Measurements from ENCODE around the gene CPNE5. TPM values are rescaled to one million over a fixed set of nuclear protein-coding genes. Genes with fewer than 3 reads are reported as not detected.

The CPNE5 gene
- total RNA-seq, 4 donors from 2014 or later, result 9.5 to 33.8 (median 12.2) TPM

- Histone ChIP-seq H3K4me1 (no peaks in the 10 kb centered on the region), H3K9me3 (no peaks in the 10 kb centered on the region), H3K27me3 (no peaks in the 10 kb centered on the region), H3K4me3 (no peak overlapping the region), H3K36me3 (no peaks in the 10 kb centered on the region), H3K27ac (no peak overlapping the region)
- DNase-seq, result no peak
- intact Hi-C loops (cut with DNase I; ENCODE audit: low total_unique reads), result no loop called here
- TF ChIP-seq POLR2A (IDR thresholded peaks at IDR 0.05), result no peak
- TF ChIP-seq, protein P1, sequence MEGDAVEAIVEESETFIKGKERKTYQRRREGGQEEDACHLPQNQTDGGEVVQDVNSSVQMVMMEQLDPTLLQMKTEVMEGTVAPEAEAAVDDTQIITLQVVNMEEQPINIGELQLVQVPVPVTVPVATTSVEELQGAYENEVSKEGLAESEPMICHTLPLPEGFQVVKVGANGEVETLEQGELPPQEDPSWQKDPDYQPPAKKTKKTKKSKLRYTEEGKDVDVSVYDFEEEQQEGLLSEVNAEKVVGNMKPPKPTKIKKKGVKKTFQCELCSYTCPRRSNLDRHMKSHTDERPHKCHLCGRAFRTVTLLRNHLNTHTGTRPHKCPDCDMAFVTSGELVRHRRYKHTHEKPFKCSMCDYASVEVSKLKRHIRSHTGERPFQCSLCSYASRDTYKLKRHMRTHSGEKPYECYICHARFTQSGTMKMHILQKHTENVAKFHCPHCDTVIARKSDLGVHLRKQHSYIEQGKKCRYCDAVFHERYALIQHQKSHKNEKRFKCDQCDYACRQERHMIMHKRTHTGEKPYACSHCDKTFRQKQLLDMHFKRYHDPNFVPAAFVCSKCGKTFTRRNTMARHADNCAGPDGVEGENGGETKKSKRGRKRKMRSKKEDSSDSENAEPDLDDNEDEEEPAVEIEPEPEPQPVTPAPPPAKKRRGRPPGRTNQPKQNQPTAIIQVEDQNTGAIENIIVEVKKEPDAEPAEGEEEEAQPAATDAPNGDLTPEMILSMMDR (IDR thresholded peaks at IDR 0.05), result no peak
These were observed 64.9 kb downstream of the CPNE5 start for GRCh38 chr6:36774331-36774730.

- H3K27me3 ChIP-seq, result no peaks in the 10 kb centered on the region
- no peaks in the 10 kb centered on the region for H3K4me1 ChIP-seq
- intact Hi-C loops (cut with DNase I; ENCODE audit: low total_unique reads), result no loop called here
- TF ChIP-seq, protein P1 (IDR thresholded peaks at IDR 0.05), result no peak
- TF ChIP-seq POLR2A (IDR thresholded peaks at IDR 0.05), result no peak
- no peak for DNase-seq
- no peak overlapping the region for H3K27ac ChIP-seq
- no peak overlapping the region for H3K4me3 ChIP-seq
- no peaks in the 10 kb centered on the region for H3K36me3 ChIP-seq
- no peaks in the 10 kb centered on the region for H3K9me3 ChIP-seq
These were observed 66.8 kb downstream of the CPNE5 start for GRCh38 chr6:36772397-36772796.

DNA sequence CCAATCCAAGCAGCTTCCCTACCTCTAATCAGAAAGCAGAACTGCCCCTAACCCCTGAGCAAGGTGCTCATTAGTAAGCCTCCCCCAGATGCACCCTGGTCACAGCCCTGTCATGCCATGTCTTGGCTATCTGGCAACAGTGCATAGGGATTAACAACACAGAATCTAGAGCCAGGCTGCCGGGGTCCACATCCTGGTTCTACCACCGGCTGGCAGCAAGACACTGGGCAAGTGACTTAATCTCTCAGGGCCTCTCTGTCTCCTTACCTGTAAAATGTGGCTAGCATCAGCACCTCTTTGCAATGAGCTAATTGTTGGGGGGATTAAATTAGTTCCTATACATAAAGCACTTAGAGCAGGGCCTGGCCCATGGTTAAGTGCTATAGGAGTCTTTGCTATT, 68.1 kb downstream of the CPNE5 start:
- peaks cover 4 to 5% of the 10 kb centered on the region in 2 donors for H3K4me1 ChIP-seq
- no peak for TF ChIP-seq POLR2A (IDR thresholded peaks at IDR 0.05)
- TF ChIP-seq, protein P1 (IDR thresholded peaks at IDR 0.05), result no peak
- DNase-seq, result no peak
- no peaks in the 10 kb centered on the region for H3K36me3 ChIP-seq
- no peaks in the 10 kb centered on the region for H3K27me3 ChIP-seq
- H3K27ac ChIP-seq, result no peak overlapping the region
- no peak overlapping the region for H3K4me3 ChIP-seq
- H3K9me3 ChIP-seq, result no peaks in the 10 kb centered on the region
- intact Hi-C loops (cut with DNase I; ENCODE audit: low total_unique reads), result no loop called here

DNA sequence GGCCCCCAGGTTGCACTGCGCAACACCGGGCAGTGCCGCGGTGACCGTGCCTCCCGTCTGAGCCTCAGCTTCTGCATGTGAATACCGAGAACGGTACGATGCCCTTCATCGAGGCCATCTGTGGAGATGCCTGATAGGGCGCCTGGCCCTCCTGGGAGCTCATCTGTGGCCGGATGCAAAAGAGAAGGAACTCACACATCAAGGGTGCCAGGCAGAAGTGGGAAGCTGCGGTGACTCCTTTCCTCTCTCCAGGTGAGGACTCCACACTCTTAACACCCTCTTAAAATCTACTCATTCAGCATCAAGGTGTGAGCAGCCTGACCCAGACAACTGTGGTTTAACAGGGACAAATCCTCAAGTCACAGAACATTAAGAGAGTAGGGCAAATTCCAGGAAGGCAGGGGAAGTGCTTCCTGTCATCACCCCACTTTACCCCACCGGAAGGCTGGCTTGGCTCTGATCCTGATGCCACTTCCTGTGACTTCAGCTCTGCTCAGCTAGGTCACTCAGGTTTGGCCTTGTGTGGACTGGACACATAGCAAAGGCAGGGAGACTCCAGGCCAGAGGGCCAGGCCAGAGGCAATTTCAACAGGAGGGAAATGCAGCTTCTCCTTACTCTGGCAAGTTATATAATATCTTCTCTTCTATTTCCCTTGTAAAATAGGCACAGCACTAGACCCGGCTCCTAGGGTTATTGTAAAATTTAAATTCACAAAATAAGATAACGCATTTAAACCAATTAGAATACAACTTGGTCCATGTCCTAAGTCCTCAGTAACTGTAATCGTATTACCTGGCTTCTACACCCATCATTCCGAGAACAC, 69.4 kb downstream of the CPNE5 start:
- no peak overlapping the region for H3K4me3 ChIP-seq
- no peaks in the 10 kb centered on the region for H3K27me3 ChIP-seq
- DNase-seq, result no peak
- intact Hi-C loops (cut with DNase I; ENCODE audit: low total_unique reads), result loop anchor here (10.0 kb wide), 1 partner anchor 245 kb away; no protein-coding TSS in a partner anchor
- H3K36me3 ChIP-seq, result no peaks in the 10 kb centered on the region
- peaks cover 4 to 11% of the 10 kb centered on the region in 2 donors for H3K4me1 ChIP-seq
- TF ChIP-seq POLR2A (IDR thresholded peaks at IDR 0.05), result no peak
- peak overlapping the region; percentile 47 to 56 for H3K27ac ChIP-seq
- H3K9me3 ChIP-seq, result no peaks in the 10 kb centered on the region

- intact Hi-C loops (cut with DNase I; ENCODE audit: low total_unique reads), result loop anchor here (10.0 kb wide), 1 partner anchor 246 kb away; no protein-coding TSS in a partner anchor
- DNase-seq, result no peak
- H3K4me1 ChIP-seq, result peaks cover 4 to 11% of the 10 kb centered on the region in 2 donors
- TF ChIP-seq, protein P1 (IDR thresholded peaks at IDR 0.05), result no peak
- no peak for TF ChIP-seq POLR2A (IDR thresholded peaks at IDR 0.05)
- H3K27ac ChIP-seq, result peak overlapping the region; percentile 47 to 56
- H3K9me3 ChIP-seq, result no peaks in the 10 kb centered on the region
- H3K4me3 ChIP-seq, result no peak overlapping the region
- H3K27me3 ChIP-seq, result no peaks in the 10 kb centered on the region
- no peaks in the 10 kb centered on the region for H3K36me3 ChIP-seq
These were observed 70.0 kb downstream of the CPNE5 start for GRCh38 chr6:36769183-36769675.

All from uterus (tissue), 4 donors.